HL-60/S4 treated with retinoic acid at 250 ng/mL for 4 days and 3 days (cell line): Measurements from ENCODE around the gene MARVELD2.
"Not testable (repeated sequence)": the region's sequence is repeated elsewhere in the genome, so short reads cannot be mapped to it uniquely, and the experiment has no call there.

Experiments used
- in situ Hi-C: fragments of 300-500 bp; cut with MboI; formaldehyde crosslinking; loops from 2 replicates; pipeline ENCODE4 v1.7.0; 2022; ENCODE audit warnings: low sequenced_read_pairs

MARVELD2 gene

DNA sequence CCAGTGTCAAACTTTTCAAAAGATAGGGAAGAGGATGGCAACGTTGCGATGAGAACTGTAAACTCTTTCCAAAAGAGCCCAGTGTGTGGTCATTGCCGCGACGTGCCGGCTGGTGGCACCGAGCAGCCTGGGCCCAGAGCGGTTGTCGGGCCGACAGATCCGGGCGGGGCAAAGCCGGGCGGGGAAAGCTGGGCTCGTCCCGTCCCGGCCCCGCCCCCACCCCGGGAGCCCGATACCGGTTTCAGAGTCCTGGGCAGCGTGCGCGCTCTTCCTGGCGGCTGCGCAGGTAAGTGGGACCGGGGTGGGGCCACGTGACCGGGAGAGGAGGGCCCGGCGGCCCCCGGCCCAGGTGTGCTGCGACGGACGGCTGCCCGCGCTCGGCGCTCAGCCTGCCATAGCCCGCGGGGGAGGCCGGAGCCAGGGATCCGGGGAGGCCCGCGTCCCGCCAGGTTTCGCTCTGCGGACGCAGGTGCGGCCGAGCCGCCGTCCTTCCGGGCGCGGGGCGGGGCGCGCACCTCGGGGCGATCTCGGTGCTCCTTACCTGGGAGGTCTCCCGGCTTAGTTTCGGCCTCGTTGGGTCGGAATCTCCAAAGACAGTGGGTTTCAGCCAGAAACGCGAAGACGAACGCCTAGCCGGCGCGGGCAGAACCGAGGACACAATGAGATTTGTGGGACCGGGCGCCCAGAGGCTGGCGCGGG, at the start of gene MARVELD2:
Gene MARVELD2 (plus strand): TSS at position 232 of the 699 bp plus-strand sequence. CDS start 4,270 bp downstream, outside the sequence.
- in situ Hi-C loops, result no loop called here

DNA sequence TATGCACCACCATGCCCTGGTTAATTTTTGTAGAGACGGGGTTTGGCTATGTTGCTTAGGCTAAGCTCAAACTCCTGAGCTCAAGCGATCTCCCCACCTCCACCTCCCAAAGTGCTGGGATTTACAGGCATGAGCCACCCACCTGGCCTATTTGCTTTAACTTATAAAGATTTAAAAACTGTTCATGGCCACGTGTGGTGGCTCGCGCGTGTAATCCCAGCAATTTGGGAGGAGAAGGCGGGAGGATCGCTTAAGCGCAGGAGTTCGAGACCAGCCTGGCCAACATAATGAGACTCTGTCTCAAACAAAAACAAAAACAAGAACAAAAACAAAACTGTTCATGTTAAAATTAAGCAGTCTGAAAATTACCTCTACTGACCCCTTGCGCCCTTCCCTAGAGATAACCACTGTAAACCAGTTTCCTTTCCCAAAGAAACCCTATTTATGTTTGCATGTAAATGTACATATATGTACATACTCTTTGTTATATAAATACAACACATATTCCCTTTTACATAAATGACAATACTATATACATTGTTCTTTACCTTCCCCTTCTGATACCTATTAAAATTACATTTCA, 47.1 kb upstream of the MARVELD2 start:
- in situ Hi-C loops, result no loop called here

- in situ Hi-C loops, result no loop called here
These were observed 46.2 kb upstream of the MARVELD2 start for GRCh38 chr5:69368458-69369339.

- in situ Hi-C loops, result no loop called here
These were observed 45.4 kb upstream of the MARVELD2 start, which contains the start of the genes AK6, RAD17 and TAF9 for GRCh38 chr5:69369340-69370121. Gene AK6 (minus strand): TSS chr5:69369520. CDS start chr5:69369490, 30 bp downstream. Gene RAD17 (plus strand): TSS chr5:69369818. CDS start chr5:69372209, 2,391 bp downstream. Gene TAF9 (minus strand): TSS chr5:69369520. CDS start chr5:69365737, 3,783 bp downstream.

DNA sequence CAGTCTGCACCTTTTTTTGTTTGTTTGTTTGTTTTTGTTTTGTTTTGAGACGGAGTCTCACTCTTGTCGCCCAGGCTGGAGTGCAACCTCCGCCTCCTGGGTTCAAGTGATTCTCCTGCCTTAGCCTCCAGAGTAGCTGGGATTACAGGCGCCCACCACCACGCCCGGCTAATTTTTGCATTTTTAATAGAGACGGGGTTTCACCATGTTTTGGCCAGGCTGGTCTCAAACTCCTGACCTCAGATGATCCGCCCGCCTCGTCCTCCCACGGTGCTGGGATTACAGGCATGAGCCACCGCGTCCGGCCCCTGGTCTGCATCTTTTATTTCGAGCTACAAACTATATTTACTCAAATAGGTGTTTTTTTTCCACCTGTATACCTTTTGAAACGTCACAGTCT, 44.6 kb upstream of the MARVELD2 start:
- in situ Hi-C loops, result not testable (repeated sequence)

DNA sequence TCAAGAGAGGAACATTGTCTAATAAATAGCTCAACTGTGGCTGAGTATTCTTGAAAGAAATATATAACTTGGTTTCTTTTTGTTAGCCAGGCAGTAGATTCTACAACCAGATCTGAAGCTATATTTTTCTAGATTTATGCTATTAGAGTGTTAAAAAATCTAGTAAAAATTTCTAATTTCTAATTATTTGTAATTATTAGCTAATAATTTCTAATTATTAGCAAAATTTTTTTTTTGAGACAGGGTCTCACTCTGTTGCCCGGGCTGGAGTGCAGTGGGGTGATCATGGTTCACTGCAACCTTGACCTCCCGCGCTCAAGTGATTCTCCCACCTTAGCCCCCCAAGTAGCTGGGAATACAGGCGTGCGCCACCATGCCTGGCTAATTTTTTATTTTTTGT, 42.5 kb upstream of the MARVELD2 start:
- in situ Hi-C loops, result no loop called here

DNA sequence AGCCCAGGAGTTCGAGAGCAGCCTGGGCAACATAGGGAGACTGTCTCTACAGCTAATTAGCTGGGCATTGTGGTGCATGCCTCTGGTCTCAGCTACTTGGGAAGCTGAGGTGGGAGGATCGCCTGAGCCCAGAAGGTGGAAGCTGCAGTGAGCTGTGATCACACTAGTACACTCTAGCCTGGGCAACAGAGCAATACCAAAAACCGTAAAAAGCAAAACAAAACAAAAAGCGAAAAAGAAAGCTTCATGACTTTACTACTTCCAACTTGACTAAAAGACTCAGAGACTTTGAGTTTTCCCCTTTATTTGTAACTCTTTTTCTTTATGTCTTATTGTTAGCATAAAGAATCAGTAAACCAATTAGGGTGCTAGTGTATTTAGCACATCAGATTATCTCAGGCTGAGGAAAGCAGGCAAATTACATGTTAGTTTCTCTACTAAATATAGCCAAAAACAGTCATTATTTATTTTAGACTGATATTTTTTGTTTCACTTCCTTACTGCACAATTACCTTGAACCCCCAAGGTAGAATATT, 39.9 kb upstream of the MARVELD2 start:
- in situ Hi-C loops, result no loop called here

DNA sequence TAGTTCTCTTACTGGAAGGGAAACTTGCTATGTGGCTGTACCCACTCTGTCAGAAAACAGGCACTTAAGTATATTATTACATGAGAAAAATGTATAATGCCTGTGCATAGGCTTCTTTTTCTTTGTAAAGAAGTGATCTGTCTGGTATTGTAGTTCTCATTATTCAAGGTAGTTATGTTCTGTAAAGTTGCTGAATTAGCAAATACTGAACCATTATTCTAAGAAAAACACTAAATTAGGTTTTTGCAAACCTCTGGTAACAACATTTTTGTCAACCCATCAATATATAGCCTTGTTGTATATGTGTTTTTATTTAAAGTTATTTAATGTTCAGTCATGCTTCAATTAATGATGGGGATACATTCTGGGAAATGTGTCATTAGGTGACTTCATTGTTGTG, 36.5 kb upstream of the MARVELD2 start:
- in situ Hi-C loops, result no loop called here

DNA sequence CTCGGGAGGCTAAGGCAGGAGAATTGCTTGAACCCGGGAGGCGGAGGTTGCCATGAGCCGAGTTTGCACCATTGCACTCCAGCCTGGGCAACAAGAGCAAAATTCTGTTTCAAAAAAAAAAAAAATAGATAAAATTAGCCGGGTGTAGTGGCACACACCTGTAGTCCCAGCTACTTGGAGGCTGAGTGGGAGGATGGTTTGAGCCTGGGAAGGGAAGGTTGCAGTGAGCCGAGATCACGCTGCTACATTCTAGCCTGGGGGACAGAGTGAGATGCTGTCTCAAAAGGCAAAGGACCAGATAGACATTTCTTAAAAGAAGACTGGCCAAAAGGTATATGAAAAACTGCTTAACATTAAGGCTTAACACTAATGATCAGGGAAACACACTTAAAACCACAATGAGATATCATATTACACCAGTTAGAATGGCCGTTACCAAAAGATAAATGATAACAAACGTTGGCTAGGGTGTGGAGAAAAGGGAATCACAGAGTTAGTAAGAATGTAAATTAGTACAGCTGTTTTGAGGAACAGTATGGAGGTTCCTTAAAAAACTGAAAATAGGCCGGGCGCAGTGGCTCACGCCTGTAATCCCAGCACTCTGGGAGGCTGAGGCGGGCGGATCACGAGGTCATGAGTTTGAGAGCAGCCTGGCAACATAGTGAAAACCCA, 10.1 kb upstream of the MARVELD2 start:
- in situ Hi-C loops, result no loop called here

- in situ Hi-C loops, result no loop called here
These were observed 655 bp downstream of the MARVELD2 start for GRCh38 chr5:69415584-69415958.

DNA sequence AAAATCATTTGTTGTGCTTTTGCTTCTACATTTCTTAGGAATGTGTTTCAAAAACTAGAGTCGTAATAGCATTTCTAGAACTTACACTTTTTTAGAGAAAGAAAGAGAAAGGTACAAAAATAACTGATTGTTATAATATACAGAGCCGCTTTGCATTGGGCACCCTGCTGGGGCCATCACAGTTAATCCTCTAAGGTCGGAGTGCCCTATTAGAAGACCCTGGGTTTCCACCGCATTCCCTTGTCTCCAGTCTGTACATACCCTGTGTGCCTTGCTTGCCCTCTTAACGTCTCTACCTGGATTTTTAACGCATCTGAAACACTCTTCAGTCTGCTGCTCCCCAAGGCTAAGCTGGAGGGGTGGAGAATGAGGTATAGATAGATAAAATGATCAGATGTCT, 1.3 kb downstream of the MARVELD2 start:
- in situ Hi-C loops, result no loop called here

DNA sequence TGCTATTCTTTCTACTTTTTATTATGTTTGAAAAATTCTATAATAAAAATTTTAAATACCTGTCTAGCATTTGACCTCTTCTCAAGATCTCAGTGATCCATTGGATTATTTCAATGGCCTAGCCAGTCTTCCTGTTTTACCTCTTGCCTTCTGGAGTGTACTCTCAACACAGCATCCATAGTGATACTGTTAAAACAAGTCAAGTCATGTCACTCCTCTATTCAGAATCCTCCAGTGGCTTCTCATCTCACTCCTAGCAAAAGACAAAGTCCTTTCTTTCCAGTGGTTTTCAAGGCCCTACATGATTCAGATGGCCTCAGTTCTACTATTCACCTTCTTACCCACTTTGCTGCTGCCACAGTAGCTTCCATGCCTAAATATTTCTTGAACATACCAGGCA, 1.8 kb downstream of the MARVELD2 start:
- in situ Hi-C loops, result no loop called here

- in situ Hi-C loops, result no loop called here
These were observed 3.6 kb downstream of the MARVELD2 start for GRCh38 chr5:69418554-69418953.

- in situ Hi-C loops, result no loop called here
These were observed 16.7 kb downstream of the MARVELD2 start for GRCh38 chr5:69431424-69432303.

- in situ Hi-C loops, result no loop called here
These were observed 17.7 kb downstream of the MARVELD2 start for GRCh38 chr5:69432412-69433206.

- in situ Hi-C loops, result not testable (repeated sequence)
These were observed 20.5 kb downstream of the MARVELD2 start for GRCh38 chr5:69435276-69435884.

- in situ Hi-C loops, result no loop called here
These were observed 29.3 kb downstream of the MARVELD2 start for GRCh38 chr5:69444127-69444754.
